ENCODE results near the gene LCN12.

Gene LCN12

DNA sequence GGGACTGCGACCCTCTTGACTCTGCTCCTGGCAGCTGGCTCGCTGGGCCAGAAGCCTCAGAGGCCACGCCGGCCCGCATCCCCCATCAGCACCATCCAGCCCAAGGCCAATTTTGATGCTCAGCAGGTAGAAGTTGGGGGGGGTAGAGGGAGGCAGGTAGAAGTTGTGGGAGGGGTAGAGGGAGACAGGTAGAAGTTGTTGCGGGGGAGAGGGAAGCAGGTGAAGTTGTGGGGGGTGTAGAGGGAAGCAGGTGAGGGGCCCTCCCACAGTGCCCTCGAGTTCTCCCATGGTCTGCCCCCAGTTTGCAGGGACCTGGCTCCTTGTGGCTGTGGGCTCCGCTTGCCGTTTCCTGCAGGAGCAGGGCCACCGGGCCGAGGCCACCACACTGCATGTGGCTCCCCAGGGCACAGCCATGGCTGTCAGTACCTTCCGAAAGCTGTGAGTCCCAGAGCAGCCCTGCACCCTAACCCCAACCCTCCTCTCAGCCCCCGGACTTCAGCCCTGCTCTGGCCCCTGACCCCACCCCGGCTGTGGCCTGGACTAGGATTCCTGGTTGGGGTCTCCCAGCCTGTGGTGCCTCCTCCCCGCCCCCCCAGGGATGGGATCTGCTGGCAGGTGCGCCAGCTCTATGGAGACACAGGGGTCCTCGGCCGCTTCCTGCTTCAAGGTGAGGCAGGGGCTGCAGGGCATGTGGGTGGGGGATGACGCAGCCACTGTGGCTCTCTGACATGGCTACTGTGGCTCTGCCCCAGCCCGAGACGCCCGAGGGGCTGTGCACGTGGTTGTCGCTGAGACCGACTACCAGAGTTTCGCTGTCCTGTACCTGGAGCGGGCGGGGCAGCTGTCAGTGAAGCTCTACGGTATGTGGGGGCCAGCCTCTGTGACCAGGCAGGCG is 6.5 kb upstream of the LCN12 start:
- no peak for DNase-seq

DNA sequence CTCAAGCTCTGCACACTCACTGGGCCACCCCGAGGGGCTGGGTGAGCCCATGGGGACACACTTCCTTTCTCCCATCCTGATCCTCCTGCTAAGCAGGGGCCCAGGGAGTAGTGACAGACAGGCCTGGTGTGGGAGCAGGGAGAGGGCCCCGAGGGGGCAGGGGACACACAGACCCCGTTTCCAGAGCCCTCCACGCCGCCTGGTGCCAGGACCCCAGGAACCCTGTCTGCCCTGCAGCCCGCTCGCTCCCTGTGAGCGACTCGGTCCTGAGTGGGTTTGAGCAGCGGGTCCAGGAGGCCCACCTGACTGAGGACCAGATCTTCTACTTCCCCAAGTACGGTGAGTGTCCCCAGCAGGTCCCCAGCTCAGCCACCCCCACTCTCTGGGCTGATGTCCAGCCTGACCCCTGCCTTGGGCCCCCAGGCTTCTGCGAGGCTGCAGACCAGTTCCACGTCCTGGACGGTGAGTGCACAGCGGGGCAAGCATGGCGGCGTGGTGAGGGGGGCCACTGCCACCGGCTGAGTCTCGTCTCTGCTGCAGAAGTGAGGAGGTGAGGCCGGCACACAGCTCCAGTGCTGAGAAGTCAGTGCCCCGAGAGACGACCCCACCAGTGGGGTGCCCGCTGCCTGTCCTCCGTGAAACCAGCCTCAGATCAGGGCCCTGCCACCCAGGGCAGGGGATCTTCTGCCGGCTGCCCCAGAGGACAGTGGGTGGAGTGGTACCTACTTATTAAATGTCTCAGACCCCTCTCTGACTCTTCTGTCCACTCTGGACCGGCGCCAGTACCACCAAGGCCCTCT is 5.6 kb upstream of the LCN12 start:
- DNase-seq, result no peak

DNA sequence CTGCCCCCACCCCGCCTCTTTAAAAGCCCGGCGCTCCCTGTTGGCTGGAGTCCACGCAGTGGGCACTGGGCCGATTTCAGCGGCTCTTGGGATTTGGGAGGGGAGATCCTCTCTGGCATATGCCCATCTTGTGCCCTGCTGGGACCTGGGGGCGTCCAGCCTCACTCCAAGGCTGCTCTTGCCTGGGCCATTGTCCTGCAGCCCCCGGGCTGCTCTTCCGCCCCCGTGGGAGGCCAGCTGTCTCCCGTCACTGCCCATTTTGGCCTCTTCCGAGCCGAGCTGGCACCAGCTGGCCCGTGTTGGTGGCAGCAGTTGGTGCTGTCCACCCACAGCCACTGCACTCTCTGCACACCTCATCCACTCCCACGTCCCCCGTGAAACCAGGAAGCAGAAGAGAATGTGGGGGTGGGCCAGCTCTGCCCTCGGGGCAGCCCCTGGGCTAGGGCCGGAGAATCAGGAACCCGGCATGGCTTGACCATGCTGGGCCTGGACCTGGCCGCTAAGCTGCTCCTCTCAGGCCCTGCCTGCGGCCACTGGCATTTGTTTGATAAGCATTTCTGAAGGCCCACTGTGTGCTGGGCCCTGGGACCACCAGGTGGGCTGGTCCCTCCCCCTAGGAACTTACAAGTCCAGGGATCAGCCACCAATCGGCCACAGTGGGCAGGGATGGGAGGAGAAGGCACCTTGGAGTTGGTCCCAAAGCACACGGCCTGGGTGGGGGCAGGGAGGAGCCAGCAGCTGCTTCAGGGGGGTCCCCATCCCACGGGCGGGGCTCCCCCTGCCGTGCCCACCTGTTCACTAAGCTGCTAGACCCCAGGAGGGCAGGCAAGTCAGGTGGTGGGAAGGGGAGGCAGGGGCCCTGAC is 4.8 kb upstream of the LCN12 start:
- no peak for DNase-seq

DNA sequence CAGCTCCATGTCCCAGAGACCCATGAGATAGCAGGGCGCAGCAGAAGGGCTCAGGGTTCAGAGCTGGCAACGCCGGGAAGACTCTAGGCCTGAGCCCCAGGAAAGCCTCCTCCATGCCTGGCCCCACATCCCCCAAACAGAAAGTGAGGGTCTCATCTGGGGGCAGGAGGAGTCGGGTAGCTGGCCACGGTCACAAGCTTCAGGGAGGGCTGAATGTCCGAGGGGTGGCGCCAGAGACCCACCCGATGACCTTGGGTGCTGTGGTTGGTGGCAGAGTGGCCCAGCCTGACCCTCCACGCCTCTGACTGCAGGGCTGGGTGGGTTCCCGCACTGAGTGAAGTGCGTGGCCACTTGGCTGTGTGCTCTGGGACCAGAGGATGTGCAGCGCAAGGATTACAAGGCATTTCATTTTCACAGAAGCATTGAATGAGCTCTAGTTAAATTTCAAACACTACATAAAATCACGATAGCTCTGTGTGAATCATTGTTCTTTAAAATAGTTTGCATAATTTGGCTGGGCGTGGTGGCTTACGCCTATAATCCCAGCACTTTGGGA is 4.0 kb upstream of the LCN12 start:
- DNase-seq, result no peak

DNA sequence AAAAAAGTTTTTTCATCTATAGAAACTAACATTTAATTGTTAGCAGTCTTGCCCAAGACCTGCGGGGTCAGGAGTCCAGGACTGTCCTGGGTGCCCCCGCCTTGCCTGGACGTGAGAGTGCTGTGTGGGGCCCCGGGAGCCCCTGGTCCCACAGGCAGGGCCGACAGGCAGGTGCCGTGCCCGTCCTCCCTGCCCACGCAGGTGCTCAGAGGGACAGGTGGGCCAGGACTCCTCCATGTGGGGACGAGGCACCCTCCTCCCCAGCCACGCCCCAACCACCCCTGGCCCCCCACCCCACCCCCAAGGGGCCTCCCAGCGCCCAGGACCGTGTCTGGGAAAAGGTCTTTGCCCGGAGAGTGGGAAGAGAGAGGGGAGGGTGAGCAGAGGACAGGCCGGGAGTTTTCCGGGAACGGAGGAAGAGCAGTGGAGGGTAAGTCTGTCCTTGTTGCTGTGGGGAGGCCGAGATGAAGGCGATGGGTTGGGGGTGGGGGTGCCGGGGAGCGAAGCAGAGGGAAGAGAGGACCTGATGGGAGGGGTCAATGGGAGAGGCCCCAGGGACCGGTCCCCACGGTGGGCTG is 2.7 kb upstream of the LCN12 start:
- DNase-seq, result no peak

DNA sequence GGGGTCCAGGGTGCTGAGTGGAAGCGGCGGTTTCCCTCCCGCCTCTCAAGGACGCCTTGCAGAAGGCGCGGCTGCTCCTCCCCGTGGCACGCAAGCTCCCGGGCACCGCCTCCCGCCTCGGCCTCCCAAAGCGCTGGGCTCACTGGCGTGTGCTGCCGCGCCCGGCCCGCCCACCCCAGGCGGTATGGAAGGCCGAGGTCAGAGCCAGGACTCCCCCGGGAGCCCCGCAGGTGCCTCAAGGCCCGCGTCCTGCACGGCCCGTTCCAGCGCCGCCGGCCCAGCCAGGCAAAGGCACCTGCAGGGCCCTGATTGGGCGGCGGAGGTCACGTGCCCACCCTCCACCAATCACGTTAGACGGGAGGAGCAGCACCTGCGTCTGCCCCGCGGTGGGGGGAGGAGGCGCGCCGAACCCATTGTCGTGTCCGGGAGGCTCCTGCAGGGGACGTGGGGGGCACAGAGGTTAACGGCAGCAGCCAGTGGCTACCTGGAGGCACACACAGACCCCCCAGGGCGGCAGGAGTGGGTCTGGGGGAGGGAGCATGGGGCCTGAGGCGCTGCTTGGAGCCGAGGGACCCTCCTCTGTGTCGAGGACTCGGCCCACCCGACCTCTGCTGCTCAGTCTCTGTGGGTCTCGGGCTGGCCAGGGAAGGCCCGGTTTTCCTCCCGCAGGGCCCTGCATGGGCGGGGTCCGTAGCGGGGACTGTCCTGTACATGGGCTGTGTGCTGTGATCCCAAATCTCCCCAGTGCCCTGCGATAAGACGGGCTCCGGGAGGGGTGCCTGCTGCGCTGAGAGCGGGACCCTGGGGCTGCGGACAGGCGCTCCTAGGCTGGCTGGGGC is 2.0 kb upstream of the LCN12 start:
- peak; percentile 96 for DNase-seq

DNA sequence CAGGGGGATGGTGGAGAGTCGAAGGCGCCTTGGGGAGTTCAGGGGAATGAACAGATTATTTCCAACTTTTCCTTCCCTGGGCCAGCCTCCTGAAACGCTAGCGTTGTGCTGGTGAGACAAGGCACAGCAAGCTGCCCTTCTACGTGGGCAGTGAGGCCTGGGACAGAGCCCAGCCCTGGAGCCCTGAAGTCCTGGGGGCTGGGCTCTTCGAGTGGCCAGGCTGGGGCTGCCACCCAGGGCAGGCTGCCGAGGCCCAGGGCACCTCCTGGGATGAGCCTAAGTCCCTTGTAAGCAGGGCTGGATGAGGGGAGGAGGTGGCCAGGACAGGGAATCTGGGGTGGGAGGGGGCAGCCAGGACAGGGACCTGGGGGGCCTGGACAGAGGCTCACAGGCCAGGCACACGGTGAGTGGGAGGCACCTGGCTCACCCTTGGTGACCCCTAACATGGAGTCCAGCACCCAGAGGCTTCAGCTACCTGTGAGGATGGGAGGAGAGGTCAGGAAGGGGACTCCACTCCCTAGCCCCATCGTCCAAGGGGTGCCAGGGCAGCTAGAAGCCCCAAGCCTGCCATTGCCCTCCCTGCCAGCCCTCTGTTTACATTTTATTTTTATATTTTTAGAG is 1.3 kb upstream of the LCN12 start:
- peak; percentile 16 for DNase-seq

DNA sequence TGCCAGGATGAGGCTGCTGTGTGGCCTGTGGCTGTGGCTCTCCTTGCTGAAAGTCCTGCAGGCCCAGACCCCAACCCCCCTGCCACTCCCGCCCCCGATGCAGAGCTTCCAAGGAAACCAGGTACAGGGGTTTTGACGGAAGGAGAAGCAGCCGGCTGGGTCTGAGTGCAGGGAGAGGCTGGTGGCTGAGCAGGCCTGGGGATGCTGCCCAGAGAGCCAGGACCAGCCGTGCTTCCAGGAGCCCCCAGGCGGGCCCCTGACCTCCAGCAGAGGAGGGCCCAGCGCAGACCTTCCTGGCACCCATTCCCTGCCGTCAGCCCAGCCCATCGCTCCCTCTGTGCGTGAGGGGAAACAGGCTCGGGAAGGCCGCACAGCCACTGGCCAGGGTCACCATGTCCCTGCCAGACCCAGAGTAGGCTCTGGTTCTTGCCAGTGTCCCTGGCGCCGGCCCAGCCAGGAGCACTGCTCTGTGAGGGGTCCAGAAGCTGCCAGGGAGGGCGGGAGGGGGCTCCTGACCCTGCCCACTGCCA is 313 bp downstream of the LCN12 start:
- no peak for DNase-seq

DNA sequence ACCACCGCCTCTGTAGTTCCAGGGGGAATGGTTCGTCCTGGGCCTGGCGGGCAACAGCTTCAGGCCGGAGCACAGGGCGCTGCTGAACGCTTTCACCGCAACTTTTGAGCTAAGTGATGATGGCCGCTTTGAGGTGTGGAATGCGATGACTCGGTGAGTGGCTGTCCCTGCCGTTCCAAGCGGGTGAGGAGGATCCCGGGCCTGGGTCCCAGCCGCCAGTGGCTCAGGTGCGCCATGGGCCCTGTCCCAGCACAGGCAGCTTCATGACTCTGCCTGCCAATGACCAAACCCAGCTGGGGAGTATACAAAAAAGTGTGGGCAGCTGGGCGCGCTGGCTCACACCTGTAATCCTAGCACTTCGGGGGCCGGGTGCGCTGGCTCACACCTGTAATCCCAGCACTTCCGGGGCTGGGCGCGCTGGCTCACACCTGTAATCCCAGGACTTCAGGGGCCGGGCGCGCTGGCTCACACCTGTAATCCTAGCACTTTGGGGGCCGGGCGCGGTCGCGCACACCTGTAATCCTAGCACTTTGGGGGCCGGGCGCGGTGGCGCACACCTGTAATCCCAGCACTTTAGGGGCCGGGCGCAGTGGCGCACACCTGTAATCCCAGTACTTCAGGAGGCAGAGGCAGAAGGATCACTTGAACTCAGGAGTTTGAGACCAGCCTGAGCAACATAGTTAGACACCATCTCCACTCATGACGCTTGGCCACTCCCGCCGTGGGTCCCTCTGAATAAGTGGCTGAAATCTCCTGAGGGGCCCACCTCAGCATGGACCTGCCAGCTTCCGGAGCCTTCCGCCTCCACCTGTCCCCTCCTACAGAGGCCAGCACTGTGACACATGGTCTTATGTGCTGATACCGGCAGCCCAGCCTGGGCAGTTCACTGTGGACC is 1.1 kb downstream of the LCN12 start:
- no peak for DNase-seq

DNA sequence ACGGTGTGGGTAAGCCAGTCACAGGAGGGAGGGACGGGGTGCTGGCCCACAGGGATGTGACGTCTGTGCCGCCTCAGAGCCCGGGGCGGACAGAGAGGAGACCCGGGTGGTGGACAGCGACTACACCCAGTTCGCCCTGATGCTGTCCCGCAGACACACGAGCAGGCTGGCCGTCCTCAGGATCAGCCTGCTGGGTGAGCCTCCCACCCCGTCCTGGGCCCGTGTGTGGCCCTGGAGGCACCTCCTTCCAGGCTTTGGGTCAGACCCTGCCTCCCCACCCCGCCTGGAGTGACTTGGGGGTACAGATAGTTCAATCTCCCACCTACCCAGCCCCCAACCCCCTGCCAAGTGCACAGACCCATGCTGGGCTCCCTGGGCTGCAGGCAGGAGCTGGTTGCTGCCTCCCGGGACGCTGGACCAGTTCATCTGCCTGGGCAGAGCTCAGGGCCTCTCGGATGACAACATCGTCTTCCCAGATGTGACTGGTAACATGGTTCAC is 1.7 kb downstream of the LCN12 start:
- no peak for DNase-seq

DNA sequence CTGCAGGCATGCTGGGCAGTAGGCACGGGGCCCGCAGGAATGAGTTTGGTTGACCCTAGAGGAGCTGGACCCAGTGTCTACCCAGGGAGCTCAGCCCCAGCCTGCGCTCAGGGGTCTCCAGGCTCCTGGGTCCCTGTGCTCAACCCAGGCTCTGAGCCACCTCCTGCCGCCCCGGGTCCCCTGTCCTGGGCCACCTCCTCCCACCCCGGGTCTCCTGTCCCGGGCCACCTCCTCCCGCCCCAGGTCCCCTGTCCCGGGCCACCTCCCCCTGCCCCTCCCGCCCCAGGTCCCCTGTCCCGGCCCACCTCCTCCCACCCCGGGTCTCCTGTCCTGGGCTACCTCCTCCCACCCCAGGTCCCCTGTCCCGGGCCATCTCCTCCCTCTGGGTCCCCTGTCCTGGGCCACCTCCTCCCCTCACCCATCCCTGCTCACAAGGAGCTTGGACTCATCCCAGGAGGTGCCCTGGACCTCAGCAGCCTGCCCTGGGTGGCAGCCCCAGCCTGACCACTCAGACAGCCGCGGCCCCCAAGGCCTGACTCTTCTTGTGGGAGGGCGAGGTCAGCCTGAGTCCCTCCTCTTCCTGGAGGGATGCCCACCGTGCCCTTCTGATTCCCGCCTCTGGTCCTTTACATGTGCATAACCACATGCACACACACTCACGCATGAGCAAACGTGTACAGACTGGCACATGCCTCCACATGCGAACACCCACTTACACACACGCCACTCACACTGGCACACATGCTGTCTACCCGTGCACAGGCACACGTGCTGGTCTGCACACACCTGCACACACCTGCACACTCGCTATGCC is 2.4 kb downstream of the LCN12 start:
- no peak for DNase-seq

DNA sequence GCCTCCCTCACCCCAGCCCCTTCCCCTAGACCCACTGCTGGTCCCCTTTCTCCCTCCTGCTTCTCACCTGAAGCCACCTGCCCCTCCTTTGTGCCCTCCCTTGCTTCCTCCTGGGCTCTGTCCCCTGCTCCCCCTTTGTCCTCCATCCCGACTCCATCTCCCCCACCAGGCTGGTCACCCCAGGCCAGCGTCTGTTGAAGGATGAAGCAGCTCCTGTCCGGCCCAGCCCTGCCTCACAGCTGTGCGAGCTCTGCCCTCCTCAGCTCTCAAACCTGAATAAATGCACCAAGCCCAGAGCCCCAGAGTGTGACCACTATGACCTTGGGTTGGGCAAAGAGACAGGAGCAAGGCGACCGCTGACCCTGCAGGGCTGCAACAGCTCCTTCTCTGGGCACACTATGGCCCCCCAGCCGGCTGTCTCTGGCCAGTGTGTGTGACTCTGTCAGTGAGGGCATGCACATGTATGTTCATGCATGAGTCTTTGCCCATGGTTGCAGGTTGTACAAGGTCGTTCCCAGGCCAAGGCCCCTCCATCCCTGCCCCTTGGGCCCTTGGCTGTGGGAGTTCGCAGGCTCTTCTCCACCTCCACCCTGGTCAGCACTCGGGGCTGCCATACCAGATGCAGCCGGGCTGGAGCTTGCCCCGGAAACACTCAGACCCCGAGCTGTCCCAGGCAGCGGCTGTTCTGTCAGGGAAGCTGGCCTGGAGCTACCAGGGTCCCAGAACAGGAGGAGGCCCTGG is 3.3 kb downstream of the LCN12 start:
- DNase-seq, result no peak

DNA sequence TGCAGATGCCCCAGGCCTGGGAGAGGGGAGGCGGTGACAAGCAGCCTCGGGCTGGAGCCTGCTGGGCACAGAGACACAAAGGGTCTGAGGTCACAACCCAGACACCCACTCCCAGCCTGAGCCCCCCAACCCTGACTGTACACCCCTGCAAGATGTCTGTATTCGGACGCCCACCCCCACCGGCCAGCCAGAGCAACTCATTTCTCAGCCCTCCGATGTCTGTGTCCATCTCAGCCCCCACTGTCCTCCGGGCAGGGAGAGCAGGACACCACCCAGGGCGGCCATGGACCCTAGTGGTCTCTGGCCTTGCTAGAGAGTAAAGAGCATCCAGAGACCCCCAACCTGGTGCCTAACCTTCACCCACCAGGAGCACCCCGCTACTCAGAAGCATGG is 3.9 kb downstream of the LCN12 start:
- DNase-seq, result no peak

DNA sequence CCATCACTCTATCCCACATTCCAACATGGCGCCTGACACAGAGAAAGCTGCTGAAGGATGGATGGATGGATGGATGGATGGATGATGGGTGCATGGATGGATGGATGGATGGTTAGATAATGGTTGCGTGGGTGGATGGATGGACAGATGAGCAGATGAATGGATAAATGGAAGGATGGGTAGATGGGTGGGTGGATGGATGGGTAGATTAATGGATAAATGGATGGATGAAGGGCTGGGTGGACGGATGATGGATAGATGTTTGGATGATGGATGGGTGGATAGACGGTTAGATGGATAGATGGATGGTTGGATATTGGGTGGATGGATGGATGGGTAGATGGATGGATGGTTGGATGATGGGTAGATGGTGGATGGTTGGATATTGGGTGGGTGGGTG is 4.5 kb downstream of the LCN12 start:
- DNase-seq, result no peak

DNA sequence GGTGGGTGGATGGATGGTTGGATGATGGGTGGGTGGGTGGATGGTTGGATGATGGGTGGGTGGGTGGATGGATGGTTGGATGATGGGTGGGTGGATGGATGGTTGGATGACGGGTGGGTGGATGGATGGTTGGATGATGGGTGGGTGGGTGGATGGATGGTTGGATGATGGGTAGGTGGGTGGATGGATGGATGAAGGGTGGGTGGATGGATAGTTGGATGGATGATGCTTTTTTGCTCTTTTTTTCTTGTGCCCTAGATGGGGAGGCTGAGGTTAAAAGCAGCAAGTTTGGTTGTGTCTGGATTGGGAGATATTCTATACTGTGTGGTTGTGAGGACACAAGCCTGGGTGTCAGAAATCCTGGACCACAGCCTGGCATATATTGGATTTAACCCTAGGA is 5.4 kb downstream of the LCN12 start:
- DNase-seq, result no peak

DNA sequence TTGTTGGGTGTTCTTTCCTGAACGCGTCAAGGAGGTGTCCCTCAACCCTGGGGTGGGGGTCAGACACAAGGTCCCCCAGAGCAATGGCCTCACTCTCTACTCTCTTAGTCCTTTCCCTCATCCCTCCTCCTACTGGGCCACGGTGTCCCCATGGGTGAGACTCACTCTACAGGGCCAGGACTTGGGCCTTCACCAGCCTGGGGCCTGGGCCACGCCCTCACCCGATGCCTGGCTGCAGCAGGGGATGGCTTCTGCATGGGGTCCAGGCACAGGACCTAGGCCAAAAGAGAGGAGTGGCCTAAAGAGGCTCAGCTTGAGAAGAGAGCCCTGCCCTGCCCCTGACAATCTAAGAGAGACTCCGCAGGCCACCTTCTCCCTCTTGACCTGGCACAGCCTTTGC is 5.8 kb downstream of the LCN12 start:
- DNase-seq, result no peak

DNA sequence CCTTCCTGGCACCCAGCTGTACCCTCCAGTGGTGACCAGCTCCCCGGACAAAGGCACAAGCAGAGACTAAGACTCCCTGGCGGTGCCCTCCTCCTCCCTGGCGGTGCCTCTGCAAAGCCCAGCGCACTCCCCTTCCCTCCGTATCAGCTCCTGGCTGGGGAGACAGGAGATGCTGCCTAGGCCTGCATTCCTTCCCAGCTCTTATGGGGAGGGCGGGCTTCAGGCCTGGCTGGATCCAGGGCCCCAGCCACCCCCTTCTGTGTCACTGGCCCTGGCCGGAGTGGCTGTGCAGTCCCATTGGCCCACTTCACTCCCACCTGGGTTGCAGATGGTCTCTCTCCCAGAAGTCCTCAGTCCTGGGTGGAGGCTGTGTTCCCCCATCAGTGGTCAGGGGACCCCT is 6.4 kb downstream of the LCN12 start:
- DNase-seq, result no peak
